Germinal center (tissue), 1 donor: ENCODE measurements around the gene ABCA3.

ENCODE experiments used
- DNase-seq: peaks from one replicate; pipeline ENCODE4 v3.0.0; 2012; ENCODE audit warnings: mixed read lengths, low spot score

ABCA3 gene

DNA sequence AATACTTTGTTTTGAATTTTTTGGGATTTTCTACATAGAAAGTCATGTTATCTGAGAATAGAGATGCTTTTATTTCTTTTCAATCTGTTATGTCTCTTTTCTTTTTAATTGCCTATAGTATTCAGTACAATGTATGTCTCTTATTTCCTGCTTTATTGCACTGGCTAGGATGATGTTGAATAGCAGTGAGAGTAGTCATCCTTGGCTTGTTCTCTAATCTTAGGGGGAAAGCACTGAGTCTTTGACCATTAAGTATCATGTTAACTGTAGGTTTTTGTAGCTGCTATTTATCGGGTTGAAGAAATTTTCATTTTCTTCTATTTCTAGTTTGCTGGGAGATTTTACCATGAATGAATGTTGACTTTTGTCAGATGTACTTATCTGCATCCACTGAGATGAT is 10.0 kb upstream of the ABCA3 start:
- no peak for DNase-seq

DNA sequence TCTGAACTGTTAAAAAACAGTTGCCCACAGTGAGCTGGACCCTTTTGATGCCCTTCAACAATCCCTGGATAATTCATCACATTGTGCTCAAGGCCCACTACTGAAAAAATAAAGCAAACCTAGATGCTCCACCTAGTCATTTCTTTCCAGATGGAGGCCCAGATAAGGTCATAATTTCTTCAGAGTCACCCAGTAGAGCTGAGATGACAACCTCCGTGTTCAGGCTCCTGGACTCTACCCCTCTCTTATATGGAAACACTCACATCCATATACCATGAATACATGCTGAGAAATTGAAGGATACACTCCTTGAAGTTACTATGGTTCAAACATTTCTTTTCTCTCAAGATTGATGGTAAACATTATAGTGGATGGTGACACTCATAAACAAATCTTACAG is 2.7 kb upstream of the ABCA3 start:
- DNase-seq, result no peak

DNA sequence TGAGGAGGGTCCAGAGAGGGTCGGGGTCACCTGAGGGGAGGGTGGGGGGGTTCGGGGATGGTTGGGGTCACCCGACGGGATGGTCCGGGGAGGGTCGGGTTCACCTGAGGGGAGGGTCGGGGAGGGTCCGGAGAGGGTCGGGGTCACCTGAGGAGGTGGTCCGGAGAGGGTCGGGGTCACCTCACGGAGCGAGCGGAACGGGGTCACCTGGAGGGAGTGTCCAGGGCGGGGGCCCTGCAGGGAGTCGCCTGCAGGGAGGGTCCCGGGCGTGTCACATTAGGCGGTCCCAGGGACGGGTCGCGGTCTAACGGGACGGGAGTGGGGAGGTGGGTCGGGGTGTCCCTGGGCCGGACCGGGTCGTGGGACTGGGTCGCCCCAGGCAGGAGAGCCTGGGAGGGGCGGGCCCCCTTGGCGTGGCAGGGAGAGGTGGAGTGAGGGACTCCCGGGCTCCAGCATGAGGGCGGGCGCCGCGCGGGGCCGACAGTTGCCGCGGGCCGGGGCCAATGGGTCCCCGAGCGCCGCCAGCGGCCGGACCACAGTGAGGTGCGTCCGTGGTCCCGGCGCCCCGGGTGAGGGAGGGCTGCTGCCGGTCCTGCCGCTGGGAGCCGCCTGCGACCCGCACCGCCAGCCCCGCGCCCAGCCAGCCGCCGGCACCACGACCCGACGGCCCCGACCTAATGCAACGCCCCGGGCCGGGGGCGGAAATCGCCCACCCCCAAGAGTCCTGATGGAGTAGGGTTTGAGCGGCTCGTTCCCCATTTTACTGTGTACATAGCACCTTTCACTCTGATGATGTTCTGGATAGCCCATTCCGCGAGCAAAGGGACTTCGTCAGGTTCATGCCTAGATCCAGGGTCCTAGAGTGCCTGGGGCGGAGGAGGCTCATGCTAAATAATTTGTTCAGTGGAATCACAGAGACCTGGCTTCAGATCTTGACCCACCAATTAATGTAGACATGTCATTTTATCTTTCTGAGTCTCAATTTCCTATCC is 1.2 kb upstream of the ABCA3 start:
- no peak for DNase-seq

DNA sequence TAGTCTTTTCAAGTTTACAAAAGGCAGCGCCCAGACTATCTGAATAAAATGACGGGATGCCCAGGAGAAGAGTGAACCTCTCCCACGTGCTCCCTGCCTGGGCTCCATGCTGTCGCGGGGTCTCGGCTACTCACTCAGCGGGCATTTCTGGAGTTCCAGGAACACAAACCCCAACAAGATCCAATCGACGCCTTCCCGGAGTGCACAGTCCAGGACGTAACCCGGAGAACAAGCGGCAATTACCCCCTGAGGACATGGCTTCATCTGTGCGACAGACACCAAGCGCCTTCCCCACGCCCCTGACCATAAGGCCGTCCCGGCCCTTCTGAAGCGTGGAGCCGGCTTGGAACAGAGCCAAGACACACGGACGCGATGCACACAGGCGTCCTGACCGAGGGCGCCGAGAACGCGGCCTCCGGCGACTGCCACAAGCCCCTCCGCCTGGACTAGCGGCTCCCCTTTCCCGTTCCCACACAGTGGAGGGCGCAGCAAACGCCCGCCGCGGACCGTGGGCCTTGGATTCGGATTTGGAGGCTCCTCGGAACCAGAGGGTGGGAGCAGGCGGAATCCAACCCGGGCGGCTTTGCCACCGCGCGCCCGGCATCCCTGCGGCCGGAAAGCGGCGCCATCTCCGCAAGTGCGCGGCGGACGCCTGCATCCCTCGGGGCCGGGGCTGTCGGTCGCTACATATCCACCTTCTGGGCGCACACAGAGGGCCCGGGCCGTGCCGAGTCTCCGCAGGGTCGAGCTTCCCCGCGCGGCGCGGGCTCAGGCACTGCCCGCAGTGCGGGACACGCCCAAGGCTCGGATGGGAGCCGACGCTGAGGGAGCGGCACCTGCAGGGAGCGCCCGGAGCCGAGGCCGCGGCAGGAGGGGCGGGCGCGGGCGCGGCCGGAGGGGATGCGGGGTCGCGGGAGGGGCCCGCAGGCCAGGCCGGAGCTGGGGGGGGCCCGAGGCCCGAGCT is 725 bp downstream of the ABCA3 start:
- DNase-seq, result peak; percentile 53

DNA sequence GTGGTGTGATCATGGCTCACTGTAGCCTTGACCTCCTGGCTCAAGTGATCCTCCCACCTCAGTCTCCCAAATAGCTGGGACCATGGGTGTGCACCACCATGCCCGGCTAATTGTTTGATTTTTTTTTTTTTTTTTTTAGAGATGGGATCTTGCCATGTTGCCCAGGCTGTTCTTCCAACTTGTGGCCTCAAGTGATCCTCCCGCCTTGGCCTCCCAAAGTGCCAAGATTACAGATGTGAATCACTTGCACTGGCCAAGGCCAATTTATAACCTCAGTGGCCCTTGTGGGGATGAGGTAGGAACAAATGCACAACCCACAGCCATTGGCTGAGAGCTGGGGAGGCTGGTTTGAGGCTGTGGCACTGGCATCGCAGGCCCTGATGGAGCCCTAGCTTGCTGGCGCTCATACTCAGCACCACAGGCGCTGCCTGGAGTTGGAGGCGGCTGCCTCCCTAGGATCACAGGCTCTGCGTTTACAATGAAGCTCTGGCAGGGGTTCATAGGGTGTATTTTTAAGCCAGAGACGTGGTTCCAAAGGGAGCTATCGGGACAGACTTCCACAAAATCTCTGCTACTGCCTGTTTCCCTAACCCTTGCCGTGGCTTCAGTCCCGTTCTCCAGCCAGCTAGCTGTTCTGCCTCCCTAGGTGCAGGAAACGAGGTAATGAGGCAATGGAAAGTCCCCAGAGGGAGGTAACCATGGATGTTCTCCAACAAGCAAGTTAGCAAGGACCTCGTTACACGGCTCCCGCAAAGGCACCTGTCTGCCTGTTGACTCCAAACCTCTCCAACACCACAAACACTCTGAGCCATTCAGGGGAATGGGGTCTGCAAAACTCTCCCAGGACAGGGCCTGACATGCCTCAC is 2.9 kb downstream of the ABCA3 start:
- DNase-seq, result no peak

DNA sequence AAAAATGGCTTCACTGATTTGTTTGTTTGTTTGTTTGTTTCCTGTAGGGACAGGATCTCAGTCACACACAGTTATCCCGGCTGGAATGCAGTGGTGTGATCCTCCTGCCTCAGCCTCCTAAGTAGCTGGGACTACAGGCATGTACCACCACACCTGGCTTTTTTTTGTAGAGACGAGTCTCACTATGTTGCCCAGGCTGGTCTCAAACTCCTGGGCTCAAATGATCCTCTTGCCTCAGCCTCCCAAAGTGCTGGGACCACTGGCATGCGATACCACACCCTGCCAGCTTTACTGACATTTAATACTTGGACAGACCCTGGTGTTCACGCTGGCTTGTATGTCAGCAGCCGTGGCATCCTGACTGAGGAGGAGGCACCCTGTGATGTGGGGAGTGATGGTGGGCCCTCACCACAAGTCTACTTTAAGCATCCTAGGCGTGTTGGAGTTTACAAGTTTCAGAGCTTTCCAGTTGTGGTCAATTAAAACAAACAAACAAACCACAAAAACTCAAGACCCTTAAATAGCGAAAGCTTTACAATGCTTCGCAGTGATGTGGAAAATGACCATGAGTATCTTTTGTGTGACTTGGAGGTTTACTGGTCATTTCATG is 5.1 kb downstream of the ABCA3 start:
- no peak for DNase-seq

DNA sequence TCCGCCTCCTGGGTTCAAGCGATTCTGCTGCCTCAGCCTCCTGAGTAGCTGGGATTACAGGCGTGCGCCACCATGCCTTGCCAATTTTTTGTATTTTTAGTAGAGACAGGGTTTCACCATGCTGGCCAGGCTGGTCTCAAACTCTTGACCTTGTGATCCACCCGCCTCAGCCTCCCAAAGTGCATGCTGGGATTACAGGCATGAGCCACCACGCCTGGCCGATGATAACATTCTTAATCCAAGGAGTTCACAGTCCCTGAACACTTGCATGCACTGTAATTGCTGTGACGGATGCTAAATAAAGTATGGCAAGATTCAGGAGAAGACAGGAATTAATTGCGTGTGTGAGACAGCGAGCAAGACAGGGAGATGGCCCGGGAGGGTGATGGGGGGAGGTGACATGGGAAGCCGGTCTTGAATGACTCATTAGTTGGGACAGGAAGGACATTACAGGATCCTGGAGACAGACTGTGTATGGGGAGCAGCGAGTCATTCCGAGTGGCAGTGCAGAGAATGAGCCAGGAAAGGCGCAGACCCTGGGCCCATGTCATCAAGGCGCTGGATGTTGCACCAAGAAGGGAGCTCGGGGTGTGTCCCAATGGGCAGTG is 6.7 kb downstream of the ABCA3 start:
- DNase-seq, result no peak

DNA sequence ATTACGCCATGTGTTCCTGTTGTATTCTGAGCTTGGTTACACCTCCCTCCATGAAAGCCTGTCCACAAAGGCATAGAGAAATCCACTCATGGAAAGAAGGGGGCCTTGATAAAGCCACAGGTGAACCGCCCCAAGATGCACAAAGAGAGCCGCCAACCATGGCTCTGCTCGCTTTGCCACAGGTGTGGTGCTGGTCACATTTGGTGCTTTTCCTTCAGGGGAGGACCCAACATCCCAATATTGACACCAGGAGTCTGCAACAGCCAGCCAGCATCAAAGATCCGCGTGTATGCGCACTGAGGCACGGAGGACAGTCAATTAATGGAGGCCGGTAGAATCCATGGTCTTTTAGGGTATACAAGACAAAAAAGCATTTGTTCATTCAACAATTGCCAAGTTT is 7.3 kb downstream of the ABCA3 start:
- DNase-seq, result no peak

DNA sequence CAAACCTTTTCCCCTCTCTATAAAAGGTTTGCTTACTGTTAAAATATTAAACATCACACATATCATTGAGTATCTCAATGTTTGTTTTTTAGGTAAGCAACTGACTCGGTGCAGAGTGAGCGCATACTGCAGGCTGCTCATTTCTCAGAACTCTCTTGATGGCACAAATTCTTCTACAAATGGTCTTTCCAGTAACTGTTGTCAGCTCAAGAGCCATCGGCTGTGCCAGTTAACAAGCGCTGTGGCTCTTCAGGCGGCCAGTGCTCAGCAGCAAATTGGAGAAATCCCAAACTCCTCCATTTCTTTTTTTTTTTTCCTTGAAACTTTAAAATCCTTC is 8.6 kb downstream of the ABCA3 start:
- DNase-seq, result no peak

DNA sequence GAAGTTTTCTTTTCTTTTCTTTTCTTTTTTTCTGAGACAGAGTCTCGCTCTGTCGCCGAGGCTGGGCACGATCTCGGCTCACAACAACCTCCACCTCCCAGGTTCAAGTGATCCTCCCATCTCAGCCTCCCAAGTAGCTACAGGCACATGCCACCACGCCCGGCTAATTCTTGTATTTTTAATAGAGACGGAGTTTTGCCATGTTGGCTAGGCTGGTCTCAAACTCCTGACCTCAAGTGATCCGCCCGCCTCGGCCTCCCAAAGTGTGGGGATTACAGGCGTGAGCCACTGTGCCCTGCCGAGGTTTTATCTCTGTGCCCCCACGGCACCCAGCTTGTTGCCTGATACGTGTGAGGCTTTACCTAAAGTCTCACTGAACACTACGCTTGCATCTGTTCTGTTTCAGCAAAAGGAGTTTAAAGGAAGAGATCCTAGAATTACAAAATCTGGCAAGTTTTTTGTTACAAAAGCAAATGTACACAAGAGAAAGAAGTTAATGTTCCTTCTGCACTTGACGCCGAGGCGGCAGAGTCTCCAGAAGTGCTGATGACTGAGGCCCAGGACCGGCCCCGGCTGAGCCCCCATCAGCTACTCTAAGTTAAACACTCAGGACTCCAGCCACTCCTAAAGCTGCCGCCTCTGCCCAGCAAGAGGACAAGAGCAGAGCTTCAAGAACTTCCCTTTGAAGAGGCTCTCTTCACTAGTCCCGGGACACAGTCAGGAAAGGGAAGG is 9.2 kb downstream of the ABCA3 start:
- no peak for DNase-seq

DNA sequence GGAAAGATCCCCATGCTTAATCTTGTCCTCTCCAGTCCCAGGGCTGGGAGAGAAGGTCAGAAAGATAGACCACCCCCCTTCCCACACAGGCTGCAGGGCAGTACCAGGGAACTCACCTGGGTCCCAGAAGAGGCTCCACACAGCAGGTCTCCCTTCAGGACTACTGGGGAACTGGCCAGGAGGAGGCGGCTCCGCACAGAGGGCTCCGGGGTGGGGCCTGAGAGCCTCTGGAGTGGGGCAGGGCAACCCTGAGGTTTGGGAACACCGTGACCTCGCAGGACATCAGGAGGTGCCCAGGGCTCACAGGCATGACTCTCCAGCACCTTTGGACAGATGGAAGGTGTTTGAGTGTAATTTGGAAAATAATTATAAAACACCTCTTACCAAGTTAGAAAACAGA is 11.0 kb downstream of the ABCA3 start:
- DNase-seq, result no peak

DNA sequence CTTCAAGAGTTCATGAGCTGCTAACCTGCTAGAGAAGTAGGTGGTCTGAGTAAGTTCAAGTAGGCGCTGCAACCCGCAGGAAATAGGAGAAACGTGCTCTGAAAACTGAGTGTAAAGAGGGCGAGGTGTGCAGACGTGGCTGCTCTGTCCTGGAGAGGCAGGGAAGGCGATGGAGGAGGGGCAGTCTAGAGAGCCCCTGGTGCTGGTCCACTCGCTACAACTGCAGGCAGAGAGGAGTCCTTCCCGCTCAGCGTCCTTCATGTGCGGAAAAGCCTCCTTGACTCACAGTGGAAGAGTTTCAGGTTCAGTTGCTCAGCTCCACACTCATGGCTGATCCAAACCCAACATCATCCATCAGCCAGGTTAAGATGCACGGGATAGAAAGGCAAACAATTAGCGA is 12.1 kb downstream of the ABCA3 start:
- DNase-seq, result no peak

DNA sequence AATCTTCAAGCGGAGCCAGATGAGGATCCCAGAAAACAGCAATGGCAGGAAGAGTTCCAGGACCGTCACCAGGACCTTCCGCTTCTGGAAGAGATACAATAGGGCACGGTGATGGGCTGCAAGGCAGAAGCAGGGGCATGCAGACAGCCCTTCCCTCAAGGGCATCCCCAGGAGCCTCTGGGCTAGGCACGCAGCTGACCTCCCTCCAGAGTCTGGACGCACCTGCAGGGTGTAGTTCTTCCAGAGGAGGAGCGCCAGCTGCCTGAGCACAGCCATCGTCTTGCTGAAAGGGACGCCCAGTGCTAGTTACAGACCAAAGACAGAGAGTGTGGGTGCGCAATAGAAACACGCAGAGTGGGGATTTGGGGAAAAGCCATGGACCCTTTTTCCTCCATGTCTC is 14.3 kb downstream of the ABCA3 start:
- DNase-seq, result no peak

DNA sequence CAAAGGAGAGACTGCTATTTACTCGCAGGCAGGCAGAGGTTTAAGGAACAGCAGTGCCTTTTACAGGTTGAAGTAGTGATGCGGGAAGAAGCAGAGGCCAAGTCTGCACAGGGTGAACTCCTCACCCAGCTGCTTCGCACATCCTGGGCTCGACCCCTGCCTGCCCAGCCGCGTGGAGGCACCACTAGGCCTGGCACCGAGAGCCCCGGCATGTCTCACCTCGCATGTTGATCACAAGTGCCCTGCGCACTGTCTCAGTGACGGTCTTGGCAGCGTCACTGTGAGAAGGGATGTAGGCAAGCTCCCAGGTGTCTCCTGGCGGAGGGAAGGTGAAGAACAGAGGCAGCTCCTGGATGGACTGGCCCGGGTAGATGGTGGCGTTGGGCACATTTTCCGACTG is 14.7 kb downstream of the ABCA3 start:
- no peak for DNase-seq

DNA sequence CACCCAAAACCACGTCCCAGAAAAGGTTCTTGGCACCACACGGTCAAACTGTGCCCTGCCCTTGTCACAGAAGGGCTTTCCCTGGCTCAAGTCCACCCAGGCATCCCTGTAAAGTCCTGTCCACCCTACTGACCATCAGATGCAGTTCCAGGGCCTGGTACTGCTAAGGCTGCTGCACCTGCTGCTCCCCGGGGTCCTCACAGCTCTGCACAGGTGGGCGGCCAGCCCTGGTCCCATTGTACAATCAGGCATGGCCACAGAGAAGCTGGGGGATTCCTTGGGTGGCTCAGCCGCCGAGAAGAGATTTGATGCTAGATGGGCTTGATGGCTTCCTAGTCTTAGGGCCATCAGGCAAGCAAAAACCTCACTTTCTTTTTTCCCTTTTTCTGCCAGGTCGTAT is 15.3 kb downstream of the ABCA3 start:
- no peak for DNase-seq

DNA sequence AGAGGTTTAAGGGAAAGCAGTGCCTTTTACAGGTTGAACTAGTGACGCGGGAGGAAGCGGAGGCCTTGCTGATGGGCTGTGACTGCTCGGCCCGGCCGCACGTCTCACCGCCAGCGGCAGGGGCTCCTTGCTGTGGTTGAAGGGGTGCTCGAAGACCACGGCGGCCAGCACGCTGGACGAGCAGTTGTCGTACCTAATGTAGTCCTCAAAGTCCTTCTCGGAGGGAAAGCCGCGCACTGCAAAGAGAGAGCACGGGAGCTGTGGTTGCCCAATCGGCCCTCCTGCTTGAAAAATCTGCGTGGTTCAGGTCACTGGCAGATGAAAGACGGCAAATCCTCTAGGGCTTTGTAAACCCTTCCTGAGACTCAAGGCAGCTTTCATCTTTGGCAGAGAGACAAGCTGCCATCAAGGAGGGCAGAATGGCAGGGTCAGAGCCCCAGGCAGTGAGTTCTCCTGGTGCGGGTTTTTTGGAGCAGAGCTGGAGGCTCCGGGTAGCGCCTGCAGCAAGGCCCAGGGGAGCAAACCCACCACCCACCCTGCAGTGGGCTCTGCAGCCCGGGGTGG is 16.1 kb downstream of the ABCA3 start:
- DNase-seq, result no peak

DNA sequence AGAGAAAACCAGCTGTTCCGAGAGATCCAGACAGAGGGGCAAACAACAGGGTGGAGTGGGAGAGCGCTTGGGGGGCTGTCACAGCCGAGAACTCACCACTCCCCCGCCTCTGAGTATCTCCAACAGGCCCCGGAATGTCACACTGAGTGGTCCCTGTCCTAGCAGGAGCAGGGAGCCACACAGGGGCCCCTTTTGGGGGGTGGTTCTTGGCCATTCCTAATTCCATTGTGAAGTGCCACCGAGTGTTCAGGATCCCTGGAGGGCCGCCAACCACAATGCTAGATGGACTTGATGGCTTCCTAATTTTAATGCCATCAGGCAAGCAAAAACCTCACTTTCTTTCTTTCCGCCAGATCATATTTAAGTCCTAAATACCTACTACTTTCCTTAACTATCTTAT is 16.8 kb downstream of the ABCA3 start:
- DNase-seq, result no peak

DNA sequence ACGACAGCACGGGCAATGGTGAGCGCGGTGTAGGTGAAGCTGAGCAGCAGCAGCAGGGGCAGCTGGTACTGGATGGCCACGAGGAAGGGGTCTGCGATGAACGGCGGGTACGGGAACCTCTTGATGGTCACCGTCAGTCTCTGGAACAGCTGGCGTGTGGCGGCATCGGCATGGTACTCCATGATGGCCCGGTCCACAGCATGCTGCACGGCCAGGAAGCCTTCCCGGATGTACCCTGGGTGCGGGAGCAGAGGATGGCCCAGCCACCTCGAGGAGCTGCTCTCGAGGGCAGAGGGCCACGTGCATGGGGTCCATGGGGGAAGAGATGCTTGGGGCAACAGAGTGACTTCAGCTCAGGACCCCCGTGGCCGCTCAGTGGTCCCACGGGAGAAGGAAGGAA is 20.9 kb downstream of the ABCA3 start:
- DNase-seq, result no peak

DNA sequence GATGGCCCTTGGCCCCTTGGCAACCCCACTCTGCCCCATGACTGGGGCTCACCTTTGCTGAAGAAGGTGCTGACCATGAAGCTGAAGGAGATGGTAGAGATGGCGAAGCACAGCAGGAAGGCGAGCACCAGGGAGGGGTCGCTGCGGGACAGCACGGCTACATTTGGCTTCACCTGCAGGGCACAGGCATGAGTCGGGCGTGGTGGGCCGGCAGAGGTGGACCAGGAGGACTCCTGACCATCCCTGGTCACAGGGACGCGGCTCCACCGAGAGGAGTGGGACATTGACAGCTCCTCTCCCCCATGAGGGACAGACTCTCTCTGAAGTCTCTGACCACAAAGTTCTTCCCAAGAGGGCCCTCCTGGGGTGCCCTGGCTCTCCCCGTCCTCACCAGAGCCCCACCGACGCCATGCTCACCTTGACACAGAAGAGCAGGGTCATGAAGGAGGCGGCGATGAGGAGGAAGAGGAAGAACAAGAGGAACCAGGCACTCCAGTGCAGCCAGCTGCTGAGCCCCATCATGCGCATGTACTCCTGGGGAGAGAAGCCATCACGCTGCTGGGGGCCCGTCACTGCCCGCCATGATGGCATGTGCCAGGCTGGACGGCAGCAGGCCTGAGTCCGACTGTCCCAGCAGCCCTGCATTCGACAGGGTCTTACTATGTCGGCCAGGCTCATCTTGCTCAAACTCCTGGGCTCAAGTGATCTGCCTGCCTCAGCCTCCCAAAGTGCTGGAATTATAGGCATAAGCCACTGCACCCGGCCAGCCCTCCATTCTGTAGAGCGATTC is 23.1 kb downstream of the ABCA3 start:
- no peak for DNase-seq
